ENCODE results near the gene NTNG1.
"Not testable (repeated sequence)": the region's sequence is repeated elsewhere in the genome, so short reads cannot be mapped to it uniquely, and the experiment has no call there.

NTNG1 gene

GRCh38 chr1:107196973-107197562 is 56.2 kb downstream of the NTNG1 start:
- Mint-ChIP-seq H3K27me3 (no peaks in the 10 kb centered on the region), H3K4me3 (no peak overlapping the region), H3K36me3 (ENCODE audit: low read depth) (no peaks in the 10 kb centered on the region), H3K9me3 (peaks cover 10% of the 10 kb centered on the region), H3K4me1 (ENCODE audit: low read depth) (no peaks in the 10 kb centered on the region), H3K27ac (no peak overlapping the region)
- intact Hi-C loops (cut with micrococcal nuclease) = no loop called here

- H3K9me3 Mint-ChIP-seq = peaks cover 10% of the 10 kb centered on the region
- H3K4me3 Mint-ChIP-seq = no peak overlapping the region
- H3K36me3 Mint-ChIP-seq (ENCODE audit: low read depth) = no peaks in the 10 kb centered on the region
- H3K27ac Mint-ChIP-seq = no peak overlapping the region
- intact Hi-C loops (cut with micrococcal nuclease) = no loop called here
- no peaks in the 10 kb centered on the region for H3K4me1 Mint-ChIP-seq (ENCODE audit: low read depth)
- H3K27me3 Mint-ChIP-seq = no peaks in the 10 kb centered on the region
Observed at GRCh38 chr1:107198561-107198960, 57.7 kb downstream of the NTNG1 start.

- Mint-ChIP-seq H3K4me1 (ENCODE audit: low read depth) (no peaks in the 10 kb centered on the region), H3K27ac (no peak overlapping the region), H3K27me3 (no peaks in the 10 kb centered on the region), H3K4me3 (no peak overlapping the region), H3K9me3 (peaks cover 10% of the 10 kb centered on the region), H3K36me3 (ENCODE audit: low read depth) (no peaks in the 10 kb centered on the region)
- intact Hi-C loops (cut with micrococcal nuclease) = no loop called here
Observed at GRCh38 chr1:107200631-107201030, 59.8 kb downstream of the NTNG1 start.

GRCh38 chr1:107202007-107202406 is 61.2 kb downstream of the NTNG1 start:
- Mint-ChIP-seq H3K27me3 (no peaks in the 10 kb centered on the region), H3K4me3 (no peak overlapping the region), H3K36me3 (ENCODE audit: low read depth) (no peaks in the 10 kb centered on the region), H3K4me1 (ENCODE audit: low read depth) (no peaks in the 10 kb centered on the region), H3K9me3 (peaks cover 10% of the 10 kb centered on the region), H3K27ac (no peak overlapping the region)
- intact Hi-C loops (cut with micrococcal nuclease) = no loop called here

GRCh38 chr1:107213225-107213624 is 72.4 kb downstream of the NTNG1 start:
- Mint-ChIP-seq H3K4me3 (no peak overlapping the region), H3K4me1 (ENCODE audit: low read depth) (no peaks in the 10 kb centered on the region), H3K27ac (no peak overlapping the region), H3K9me3 (peaks cover 15% of the 10 kb centered on the region), H3K36me3 (ENCODE audit: low read depth) (no peaks in the 10 kb centered on the region), H3K27me3 (no peaks in the 10 kb centered on the region)
- intact Hi-C loops (cut with micrococcal nuclease) = no loop called here

GRCh38 chr1:107220036-107220435 is 79.2 kb downstream of the NTNG1 start:
- no peak overlapping the region for H3K4me3 Mint-ChIP-seq
- no peaks in the 10 kb centered on the region for H3K27me3 Mint-ChIP-seq
- H3K9me3 Mint-ChIP-seq = peaks cover 18% of the 10 kb centered on the region
- no peak overlapping the region for H3K27ac Mint-ChIP-seq
- intact Hi-C loops (cut with micrococcal nuclease) = no loop called here
- H3K36me3 Mint-ChIP-seq (ENCODE audit: low read depth) = no peaks in the 10 kb centered on the region
- H3K4me1 Mint-ChIP-seq (ENCODE audit: low read depth) = no peaks in the 10 kb centered on the region

- H3K9me3 Mint-ChIP-seq = no peaks in the 10 kb centered on the region
- H3K27ac Mint-ChIP-seq = no peak overlapping the region
- no peak overlapping the region for H3K4me3 Mint-ChIP-seq
- no peaks in the 10 kb centered on the region for H3K36me3 Mint-ChIP-seq (ENCODE audit: low read depth)
- no peaks in the 10 kb centered on the region for H3K4me1 Mint-ChIP-seq (ENCODE audit: low read depth)
- intact Hi-C loops (cut with micrococcal nuclease) = no loop called here
- no peaks in the 10 kb centered on the region for H3K27me3 Mint-ChIP-seq
Observed at GRCh38 chr1:107225706-107226105, 84.9 kb downstream of the NTNG1 start.

- Mint-ChIP-seq H3K27ac (no peak overlapping the region), H3K27me3 (no peaks in the 10 kb centered on the region), H3K9me3 (no peaks in the 10 kb centered on the region), H3K4me1 (ENCODE audit: low read depth) (no peaks in the 10 kb centered on the region), H3K36me3 (ENCODE audit: low read depth) (no peaks in the 10 kb centered on the region), H3K4me3 (no peak overlapping the region)
- intact Hi-C loops (cut with micrococcal nuclease) = no loop called here
Observed at GRCh38 chr1:107228704-107229371, 88.0 kb downstream of the NTNG1 start.

- H3K4me1 Mint-ChIP-seq (ENCODE audit: low read depth) = no peaks in the 10 kb centered on the region
- H3K9me3 Mint-ChIP-seq = no peaks in the 10 kb centered on the region
- intact Hi-C loops (cut with micrococcal nuclease) = no loop called here
- no peaks in the 10 kb centered on the region for H3K27me3 Mint-ChIP-seq
- no peak overlapping the region for H3K4me3 Mint-ChIP-seq
- no peak overlapping the region for H3K27ac Mint-ChIP-seq
- no peaks in the 10 kb centered on the region for H3K36me3 Mint-ChIP-seq (ENCODE audit: low read depth)
Observed at GRCh38 chr1:107229711-107230110, 88.9 kb downstream of the NTNG1 start.

GRCh38 chr1:107230121-107230520 is 89.3 kb downstream of the NTNG1 start:
- H3K4me3 Mint-ChIP-seq = no peak overlapping the region
- no peaks in the 10 kb centered on the region for H3K4me1 Mint-ChIP-seq (ENCODE audit: low read depth)
- H3K9me3 Mint-ChIP-seq = no peaks in the 10 kb centered on the region
- intact Hi-C loops (cut with micrococcal nuclease) = no loop called here
- no peaks in the 10 kb centered on the region for H3K27me3 Mint-ChIP-seq
- H3K27ac Mint-ChIP-seq = no peak overlapping the region
- no peaks in the 10 kb centered on the region for H3K36me3 Mint-ChIP-seq (ENCODE audit: low read depth)

- H3K9me3 Mint-ChIP-seq = peaks cover 10% of the 10 kb centered on the region
- H3K27me3 Mint-ChIP-seq = no peaks in the 10 kb centered on the region
- no peak overlapping the region for H3K4me3 Mint-ChIP-seq
- H3K36me3 Mint-ChIP-seq (ENCODE audit: low read depth) = no peaks in the 10 kb centered on the region
- intact Hi-C loops (cut with micrococcal nuclease) = no loop called here
- no peaks in the 10 kb centered on the region for H3K4me1 Mint-ChIP-seq (ENCODE audit: low read depth)
- no peak overlapping the region for H3K27ac Mint-ChIP-seq
Observed at GRCh38 chr1:107231291-107231690, 90.5 kb downstream of the NTNG1 start.

GRCh38 chr1:107232426-107232825 is 91.6 kb downstream of the NTNG1 start:
- Mint-ChIP-seq H3K27me3 (no peaks in the 10 kb centered on the region), H3K4me3 (no peak overlapping the region), H3K27ac (no peak overlapping the region), H3K36me3 (ENCODE audit: low read depth) (no peaks in the 10 kb centered on the region), H3K4me1 (ENCODE audit: low read depth) (no peaks in the 10 kb centered on the region), H3K9me3 (peaks cover 21% of the 10 kb centered on the region)
- intact Hi-C loops (cut with micrococcal nuclease) = no loop called here

GRCh38 chr1:107236760-107237159 is 95.9 kb downstream of the NTNG1 start:
- H3K27me3 Mint-ChIP-seq; intact Hi-C loops (cut with micrococcal nuclease); H3K27ac Mint-ChIP-seq; H3K36me3 Mint-ChIP-seq (ENCODE audit: low read depth); H3K4me1 Mint-ChIP-seq (ENCODE audit: low read depth); H3K4me3 Mint-ChIP-seq: not testable (repeated sequence)
- peaks cover 39% of the 10 kb centered on the region for H3K9me3 Mint-ChIP-seq

GRCh38 chr1:107243461-107243860 is 102.6 kb downstream of the NTNG1 start:
- intact Hi-C loops (cut with micrococcal nuclease) = no loop called here
- no peaks in the 10 kb centered on the region for H3K4me1 Mint-ChIP-seq (ENCODE audit: low read depth)
- H3K4me3 Mint-ChIP-seq = no peak overlapping the region
- peaks cover 8% of the 10 kb centered on the region for H3K9me3 Mint-ChIP-seq
- no peaks in the 10 kb centered on the region for H3K36me3 Mint-ChIP-seq (ENCODE audit: low read depth)
- no peaks in the 10 kb centered on the region for H3K27me3 Mint-ChIP-seq
- no peak overlapping the region for H3K27ac Mint-ChIP-seq

Data from dendritic cell treated with granulocyte-macrophage colony-stimulating factor and Interleukin-4, amounts not matched to agents 40 ng/mL and 50 ng/mL, for 4 days (primary cell).